NCI-H2081 treated with DMSO at 0.1 percent for 48 hours (cell line): ENCODE results near the gene CYP2U1.
"Not testable (repeated sequence)": the region's sequence is repeated elsewhere in the genome, so short reads cannot be mapped to it uniquely, and the experiment has no call there.

Experiments
- DNase-seq: peaks from one replicate; lab custom pipeline; 2025; lab: John Stamatoyannopoulos, UW

The CYP2U1 gene

GRCh38 chr4:107930821-107931774 lies at the start of gene CYP2U1:
CYP2U1 (plus strand) TSS chr4:107931549; CDS start chr4:107931644, 95 bp downstream.
- no peak for DNase-seq

GRCh38 chr4:107885865-107886264 lies 45.5 kb upstream of the CYP2U1 start:
- no peak for DNase-seq

- DNase-seq: no peak
Observed at GRCh38 chr4:107888237-107888636, 43.1 kb upstream of the CYP2U1 start.

GRCh38 chr4:107890779-107891178 lies 40.6 kb upstream of the CYP2U1 start:
- DNase-seq: no peak

GRCh38 chr4:107891299-107891698 lies 40.0 kb upstream of the CYP2U1 start:
- DNase-seq: no peak

GRCh38 chr4:107893171-107894137 lies 37.9 kb upstream of the CYP2U1 start:
- no peak for DNase-seq

- no peak for DNase-seq
Observed at GRCh38 chr4:107894138-107894603, 37.2 kb upstream of the CYP2U1 start.

- no peak for DNase-seq
Observed at GRCh38 chr4:107896158-107896645, 35.1 kb upstream of the CYP2U1 start.

- DNase-seq: no peak
Observed at GRCh38 chr4:107896646-107897045, 34.7 kb upstream of the CYP2U1 start.

- no peak for DNase-seq
Observed at GRCh38 chr4:107897823-107898222, 33.5 kb upstream of the CYP2U1 start.

- no peak for DNase-seq
Observed at GRCh38 chr4:107900067-107900466, 31.3 kb upstream of the CYP2U1 start.

GRCh38 chr4:107900508-107900907 lies 30.8 kb upstream of the CYP2U1 start:
- DNase-seq: no peak

GRCh38 chr4:107901213-107901934 lies 30.0 kb upstream of the CYP2U1 start:
- no peak for DNase-seq

GRCh38 chr4:107902715-107903114 lies 28.6 kb upstream of the CYP2U1 start:
- no peak for DNase-seq

- not testable (repeated sequence) for DNase-seq
Observed at GRCh38 chr4:107905082-107905481, 26.3 kb upstream of the CYP2U1 start.

GRCh38 chr4:107906458-107907100 lies 24.8 kb upstream of the CYP2U1 start:
- DNase-seq: peak; percentile 56

- no peak for DNase-seq
Observed at GRCh38 chr4:107908377-107908776, 23.0 kb upstream of the CYP2U1 start.

- no peak for DNase-seq
Observed at GRCh38 chr4:107913283-107913899, 18.0 kb upstream of the CYP2U1 start.

GRCh38 chr4:107915220-107915619 lies 16.1 kb upstream of the CYP2U1 start:
- no peak for DNase-seq

- no peak for DNase-seq
Observed at GRCh38 chr4:107916623-107917022, 14.7 kb upstream of the CYP2U1 start.

- DNase-seq: no peak
Observed at GRCh38 chr4:107917500-107917899, 13.8 kb upstream of the CYP2U1 start.
